Right lobe of liver (tissue), 6 donors: ENCODE results near the gene GTF2A1L. TPM values are rescaled to one million over a fixed set of nuclear protein-coding genes. Genes with fewer than 3 reads are reported as not detected.

ENCODE experiments used
- ATAC-seq, 4 donors: fragments of 200-7000 bp; cut with Tn5 transposase; one replicate each; pipeline ENCODE4 v1.9.1; 2020; ENCODE audit warnings: mild to moderate bottlenecking in 4 of 4, moderate library complexity in 4 of 4
- DNase-seq, 3 donors: peaks; one replicate each; pipeline ENCODE4 v3.0.0-alpha.2; 2020
- H3K27ac ChIP-seq, 3 donors: fragments of 200-600 bp; one replicate each; pipeline ENCODE4 v1.8.0; 2022
- H3K27me3 ChIP-seq, 2 donors: fragments of 200-600 bp; one replicate each; pipeline ENCODE4 v1.8.0; 2022
- H3K36me3 ChIP-seq, 4 donors: fragments of 200-600 bp; sonication (generic) in 1 of 4; one replicate each; pipeline versions ENCODE4 v1.5.1 to v1.8.0; 2017 to 2022; ENCODE audit warnings: control low read depth in 1 of 4
- H3K4me1 ChIP-seq, 4 donors: fragments of 200-600 bp; sonication (generic) in 1 of 4; one replicate each; pipeline versions ENCODE4 v1.5.1 to v1.8.0; 2017 to 2022; ENCODE audit warnings: control low read depth in 1 of 4
- H3K4me3 ChIP-seq, 3 donors: fragments of 200-600 bp; one replicate each; pipeline ENCODE4 v1.8.0; 2022
- H3K9me3 ChIP-seq, 4 donors: fragments of 200-600 bp; sonication (generic) in 1 of 4; one replicate each; pipeline versions ENCODE4 v1.5.1 to v1.8.0; 2017 to 2022; ENCODE audit warnings: control low read depth in 1 of 4
- CTCF ChIP-seq, 4 donors: fragments of 200-600 bp in 3 of 4; fragments of 450-650 bp in 1 of 4; IDR thresholded peaks; one replicate each; pipeline versions ENCODE4 v1.5.1 to v1.8.0; 2016 to 2022; ENCODE audit warnings: antibody characterized with exemption in 4 of 4, mild to moderate bottlenecking in 2 of 4
- POLR2A ChIP-seq: fragments of 450-650 bp; IDR thresholded peaks from one replicate; pipeline ENCODE4 v1.6.1; 2017; ENCODE audit warnings: antibody characterized with exemption, mild to moderate bottlenecking
- WGBS: methylation state at CpG from one replicate; pipeline ENCODE4 v1.1.6; 2018; ENCODE audit warnings: low coverage, low lambda C conversion rate; ENCODE audit not compliant: insufficient coverage; ENCODE audit errors: missing lambda C conversion rate; 5-methylcytosine and 5-hydroxymethylcytosine counted together
- intact Hi-C, 2 donors: fragments of 100-400 bp; cut with DNase I; formaldehyde crosslinking; loops; one replicate each; pipeline versions ENCODE4 v1.11.2 to v1.14.1; 2022
- total RNA-seq, 6 experiments: library from RNA; depleted of rRNA in 2 of 6; stranded (reverse); fragments of >200 nt in 2 of 6; fragmentation: NEBNext Ultra II Directional in 3 of 6; extraction: Animal tissue kit (Norgen Biotek cat#: 25700) in 3 of 6; gene quantifications; one replicate each; pipeline versions ENCODE4 v1.1.0 to v1.2.4, GENCODE V29; 2016 to 2023
- donor health status: DM: no; HTN: yes; CAD: no.
- donor health status: DM: no; HTN: no; CAD: no.
- donor health status: DM: no; HTN: no; CAD: no.
- donor health status: DM: no; HTN: yes; CAD: no.
- donor health status: DM: no; HTN: yes; CAD: no.

The GTF2A1L gene
- total RNA-seq, 6 experiments from 2014 or later = 0.58 to 0.66 TPM; not detected in 4

GRCh38 chr2:48724278-48724677, 106.6 kb downstream of the GTF2A1L start:
- ATAC-seq (no peak), DNase-seq (no peak)
- H3K4me1 ChIP-seq = no peaks in the 10 kb centered on the region
- TF ChIP-seq POLR2A (no peak), CTCF (IDR thresholded peaks at IDR 0.05) (no peak)
- no peaks in the 10 kb centered on the region for H3K36me3 ChIP-seq
- H3K4me3 ChIP-seq = no peak overlapping the region
- H3K27ac ChIP-seq = no peak overlapping the region
- intact Hi-C loops = no loop called here
- no peaks in the 10 kb centered on the region for H3K9me3 ChIP-seq
- H3K27me3 ChIP-seq = no peaks in the 10 kb centered on the region
- WGBS = 29% methylated on average over 2 of the region's 2 CpGs

GRCh38 chr2:48725696-48726494, 108.2 kb downstream of the GTF2A1L start:
- DNase-seq = no peak
- intact Hi-C loops = no loop called here

GRCh38 chr2:48727560-48727959, 109.9 kb downstream of the GTF2A1L start:
- no peaks in the 10 kb centered on the region for H3K27me3 ChIP-seq
- no peaks in the 10 kb centered on the region for H3K36me3 ChIP-seq
- TF ChIP-seq CTCF (IDR thresholded peaks at IDR 0.05) (peak in 1 of 4 donors; percentile 20), POLR2A (no peak)
- H3K9me3 ChIP-seq = no peaks in the 10 kb centered on the region
- intact Hi-C loops = no loop called here
- DNase-seq = no peak
- no peak overlapping the region for H3K4me3 ChIP-seq
- H3K27ac ChIP-seq = no peak overlapping the region
- ATAC-seq = no peak
- H3K4me1 ChIP-seq = no peaks in the 10 kb centered on the region
- 49% methylated on average over 2 of the region's 2 CpGs for WGBS

More at GRCh38 chr2:48725696-48726494, 108.2 kb downstream of the GTF2A1L start:
- H3K27me3 ChIP-seq = no peaks in the 10 kb centered on the region
- TF ChIP-seq CTCF (IDR thresholded peaks at IDR 0.05) = no peak
- TF ChIP-seq POLR2A = no peak
- WGBS = 26% methylated on average over 6 of the region's 7 CpGs
- H3K4me1 ChIP-seq = no peaks in the 10 kb centered on the region
- H3K36me3 ChIP-seq = no peaks in the 10 kb centered on the region
- no peak for ATAC-seq
- H3K4me3 ChIP-seq = no peak overlapping the region
- H3K27ac ChIP-seq = no peak overlapping the region
- H3K9me3 ChIP-seq = no peaks in the 10 kb centered on the region

GRCh38 chr2:48728295-48728694, 110.6 kb downstream of the GTF2A1L start:
- intact Hi-C loops = no loop called here
- WGBS = 88% methylated on average over 2 of the region's 2 CpGs
- Histone ChIP-seq H3K9me3 (no peaks in the 10 kb centered on the region), H3K27me3 (no peaks in the 10 kb centered on the region), H3K36me3 (no peaks in the 10 kb centered on the region), H3K27ac (no peak overlapping the region), H3K4me3 (no peak overlapping the region), H3K4me1 (no peaks in the 10 kb centered on the region)
- TF ChIP-seq CTCF (IDR thresholded peaks at IDR 0.05) = no peak
- no peak for TF ChIP-seq POLR2A
- ATAC-seq (no peak), DNase-seq (no peak)
